HL-60 (cell line): ENCODE data around the gene APMAP.

Source experiments
- CTCF ChIP-seq: IDR thresholded peaks from one replicate; pipeline ENCODE4 v1.5.1; 2011; ENCODE audit warnings: low read length, control low read depth, inconsistent platforms; ENCODE audit not compliant: insufficient read depth
- POLR2AphosphoS5 ChIP-seq: IDR thresholded peaks from 2 replicates; pipeline ENCODE4 v1.6.1; 2012; ENCODE audit warnings: low read depth

- 0 out of 2 replicates have a peak, but pooled peaks have one; percentile 39 for TF ChIP-seq POLR2AphosphoS5
- TF ChIP-seq CTCF, result no peak
Measured at GRCh38 chr20:24984961-24985640, 7.5 kb downstream of the APMAP start.
